PC-3 (cell line): Measurements from ENCODE around the gene MASP2. TPM values are rescaled to one million over a fixed set of nuclear protein-coding genes. Genes with fewer than 3 reads are reported as not detected.

Source experiments
- ATAC-seq: fragments of 200-7000 bp; cut with Tn5 transposase; 2 replicates; pipeline ENCODE4 v1.9.1; 2020; ENCODE audit warnings: mild to moderate bottlenecking, moderate library complexity
- BruUV-seq: library from RNA; stranded (reverse); fragments of 400-500 nt; replicated peaks from 2 replicates; lab custom pipeline; 2021; lab: Mats Ljungman, UMichigan
- CTCF ChIA-PET: fragments of 300-600 bp; sonication (Branson Sonifier 250); formaldehyde crosslinking; loops from one replicate; lab custom pipeline; 2022; ENCODE audit warnings: antibody characterized with exemption; lab: Charles Lee
- POLR2A ChIA-PET: fragments of 300-600 bp; sonication (Branson Sonifier 250); formaldehyde crosslinking; loops from one replicate; lab custom pipeline; 2022; ENCODE audit warnings: antibody characterized with exemption; ENCODE audit not compliant: unreplicated experiment; lab: Charles Lee
- DNase-seq: peaks from one replicate; pipeline ENCODE4 v3.0.0-alpha.2; 2015
- H2AFZ ChIP-seq: fragments of 300-600 bp; sonication (generic); 2 replicates; pipeline ENCODE4 v1.6.0; 2016; ENCODE audit warnings: antibody characterized with exemption, low read length
- H3F3A ChIP-seq: fragments of 300-600 bp; sonication (generic); one replicate; pipeline ENCODE4 v1.6.0; 2017; ENCODE audit warnings: antibody characterized with exemption, low read length, control low read depth, mild to moderate bottlenecking; ENCODE audit not compliant: unreplicated experiment
- H3K27ac ChIP-seq: fragments of 300-600 bp; sonication (generic); 2 replicates; pipeline ENCODE4 v1.5.1; 2016; ENCODE audit warnings: mild to moderate bottlenecking, low read length
- H3K27me3 ChIP-seq: fragments of 300-600 bp; sonication (generic); 2 replicates; pipeline ENCODE4 v1.6.1; 2016; ENCODE audit warnings: low read length, mixed read lengths
- H3K36me3 ChIP-seq: fragments of 300-600 bp; sonication (generic); 2 replicates; pipeline ENCODE4 v1.6.1; 2016; ENCODE audit warnings: low read depth, mixed run types, low read length, mixed read lengths
- H3K4me1 ChIP-seq: fragments of 300-600 bp; sonication (generic); 2 replicates; pipeline ENCODE4 v1.5.1; 2016; ENCODE audit warnings: low read length; ENCODE audit not compliant: insufficient read depth
- H3K4me2 ChIP-seq: fragments of 300-600 bp; sonication (generic); 2 replicates; pipeline ENCODE4 v1.6.0; 2016; ENCODE audit warnings: low read length
- H3K4me3 ChIP-seq: fragments of 300-600 bp; sonication (generic); 2 replicates; pipeline ENCODE4 v1.5.1; 2016; ENCODE audit warnings: mild to moderate bottlenecking, low read length, mixed read lengths
- H3K79me2 ChIP-seq: fragments of 300-600 bp; sonication (generic); 2 replicates; pipeline ENCODE4 v1.6.1; 2017; ENCODE audit warnings: low read length, mixed read lengths
- H3K9ac ChIP-seq: fragments of 300-600 bp; sonication (generic); 2 replicates; pipeline ENCODE4 v1.6.0; 2016; ENCODE audit warnings: mild to moderate bottlenecking, low read length
- H3K9me2 ChIP-seq: fragments of 300-600 bp; sonication (generic); replicated peaks from 2 replicates; pipeline ENCODE4 v1.6.1; 2016; ENCODE audit warnings: mixed run types, low read length, mixed read lengths
- H3K9me3 ChIP-seq: fragments of 300-600 bp; sonication (generic); 2 replicates; pipeline ENCODE4 v1.6.1; 2016; ENCODE audit warnings: low read length, mixed read lengths
- H4K20me1 ChIP-seq: fragments of 300-600 bp; sonication (generic); 2 replicates; pipeline ENCODE4 v1.6.1; 2016; ENCODE audit warnings: low read length, mixed read lengths
- CTCF ChIP-seq: fragments of 300-600 bp; sonication (generic); conservative IDR thresholded peaks from 2 replicates; pipeline ENCODE4 v1.5.1; 2017; ENCODE audit warnings: antibody characterized with exemption, low read depth, mild to moderate bottlenecking, low read length
- EZH2 ChIP-seq: fragments of 300-600 bp; sonication (generic); IDR thresholded peaks from one replicate; pipeline ENCODE4 v1.6.1; 2017; ENCODE audit warnings: antibody characterized with exemption, mild to moderate bottlenecking, low read length; ENCODE audit not compliant: unreplicated experiment
- EZH2phosphoT487 ChIP-seq: fragments of 300-600 bp; sonication (generic); IDR thresholded peaks from 2 replicates; pipeline ENCODE4 v1.6.1; 2018; ENCODE audit warnings: mild to moderate bottlenecking, antibody characterized with exemption, low read length, borderline replicate concordance
- intact Hi-C: fragments of 100-400 bp; cut with micrococcal nuclease; formaldehyde crosslinking; loops from 2 replicates; pipeline ENCODE4 v1.9.0; 2023
- total RNA-seq: library from RNA; depleted of rRNA; stranded (reverse); fragments of >200 nt; gene quantifications from 2 replicates; pipeline ENCODE4 v1.2.3, GENCODE V29; 2014

MASP2 gene
- total RNA-seq, 1 experiment from 2014 or later: 0.26 TPM

GRCh38 chr1:11058595-11059154, 11.6 kb upstream of the MASP2 start:
- DNase-seq (no peak), ATAC-seq (no peak)
- TSS peak; percentile 39 for BruUV-seq
- ChIA-PET POLR2A (interaction anchor here (0.6 kb wide), 1 partner anchor 138 kb away, joined by 5 read pairs; no protein-coding TSS in a partner anchor), CTCF (no interaction called here)
- peak overlapping the region; percentile 99 for H3K9ac ChIP-seq
- H3K9me3 ChIP-seq: no peaks in the 10 kb centered on the region
- no peaks in the 10 kb centered on the region for H3K27me3 ChIP-seq
- no peaks in the 10 kb centered on the region for H3F3A ChIP-seq
- H3K4me3 ChIP-seq: peak overlapping the region; percentile 100
- no peaks in the 10 kb centered on the region for H4K20me1 ChIP-seq
- no peak for TF ChIP-seq EZH2phosphoT487
- no peak for TF ChIP-seq CTCF
- no peak for TF ChIP-seq EZH2
- no peak overlapping the region for H3K27ac ChIP-seq
- H3K36me3 ChIP-seq: peaks cover 21% of the 10 kb centered on the region
- peaks cover 53% of the 10 kb centered on the region for H3K79me2 ChIP-seq
- peaks cover 16% of the 10 kb centered on the region; the same call in 1 of the 2 replicates for H3K4me1 ChIP-seq
- no peaks in the 10 kb centered on the region for H3K9me2 ChIP-seq
- peak overlapping the region; percentile 61; the same call in 1 of the 2 replicates for H2AFZ ChIP-seq
- H3K4me2 ChIP-seq: peak overlapping the region; percentile 99
- intact Hi-C loops: no loop called here

- Histone ChIP-seq H4K20me1 (no peaks in the 10 kb centered on the region), H3K36me3 (peaks cover 21% of the 10 kb centered on the region), H3K27me3 (no peaks in the 10 kb centered on the region), H3K9me3 (no peaks in the 10 kb centered on the region), H3K9me2 (no peaks in the 10 kb centered on the region), H3K4me2 (peak overlapping the region; percentile 99), H3F3A (no peaks in the 10 kb centered on the region), H3K79me2 (peaks cover 53% of the 10 kb centered on the region), H3K9ac (peak overlapping the region; percentile 99; the same call in 1 of the 2 replicates), H3K27ac (no peak overlapping the region), H2AFZ (no peak overlapping the region), H3K4me3 (peak overlapping the region; percentile 100; the same call in 1 of the 2 replicates), H3K4me1 (peaks cover 16% of the 10 kb centered on the region; the same call in 1 of the 2 replicates)
- TF ChIP-seq EZH2 (no peak), CTCF (no peak), EZH2phosphoT487 (no peak)
- intact Hi-C loops: no loop called here
- no TSS peak for BruUV-seq
- POLR2A ChIA-PET: interaction anchor here (0.6 kb wide), 1 partner anchor 139 kb away, joined by 5 read pairs; no protein-coding TSS in a partner anchor
- ATAC-seq (no peak), DNase-seq (no peak)
- CTCF ChIA-PET: no interaction called here
Observed at GRCh38 chr1:11058026-11058425, 11.0 kb upstream of the MASP2 start.

GRCh38 chr1:11057477-11057876, 10.4 kb upstream of the MASP2 start:
- intact Hi-C loops: no loop called here

More at GRCh38 chr1:11057477-11057876, 10.4 kb upstream of the MASP2 start:
- peak overlapping the region; percentile 99 for H3K4me2 ChIP-seq
- H3K27me3 ChIP-seq: no peaks in the 10 kb centered on the region
- no peak overlapping the region for H2AFZ ChIP-seq
- peaks cover 53% of the 10 kb centered on the region for H3K79me2 ChIP-seq
- ChIA-PET POLR2A (interaction anchor here (0.7 kb wide), 1 partner anchor 90 kb away, joined by 18 read pairs; no protein-coding TSS in a partner anchor), CTCF (no interaction called here)
- TF ChIP-seq EZH2 (no peak), EZH2phosphoT487 (no peak), CTCF (no peak)
- H3K27ac ChIP-seq: no peak overlapping the region
- no peak overlapping the region for H3K9ac ChIP-seq
- H3K9me2 ChIP-seq: no peaks in the 10 kb centered on the region
- H3K4me3 ChIP-seq: peak overlapping the region; percentile 100; the same call in 1 of the 2 replicates
- H3K9me3 ChIP-seq: no peaks in the 10 kb centered on the region
- no peak for DNase-seq
- H4K20me1 ChIP-seq: no peaks in the 10 kb centered on the region
- no TSS peak for BruUV-seq
- peaks cover 16% of the 10 kb centered on the region; the same call in 1 of the 2 replicates for H3K4me1 ChIP-seq
- H3K36me3 ChIP-seq: peaks cover 21% of the 10 kb centered on the region
- no peaks in the 10 kb centered on the region for H3F3A ChIP-seq
- no peak for ATAC-seq
